Kidney epithelial cell (primary cell): ENCODE data around the gene ARHGAP8. TPM values are rescaled to one million over a fixed set of nuclear protein-coding genes. Genes with fewer than 3 reads are reported as not detected.

Experiments
- DNase-seq: peaks from one replicate; pipeline ENCODE4 v3.0.0-alpha.2; 2010; ENCODE audit warnings: low read depth
- H3K27me3 ChIP-seq: 2 replicates; pipeline ENCODE4 v1.6.0; 2011; ENCODE audit warnings: low read length; ENCODE audit not compliant: control insufficient read depth, insufficient read depth
- H3K36me3 ChIP-seq: 2 replicates; pipeline ENCODE4 v1.5.1; 2011; ENCODE audit warnings: low read length; ENCODE audit not compliant: control insufficient read depth, insufficient read depth
- H3K4me3 ChIP-seq: 2 replicates; pipeline ENCODE4 v1.5.1; 2011; ENCODE audit warnings: low read depth, mild to moderate bottlenecking, control low read depth, low read length
- total RNA-seq: library from RNA; depleted of rRNA; stranded (reverse); fragments of >200 nt; gene quantifications from 2 replicates; pipeline ENCODE4 v1.2.3, GENCODE V29; 2015
- TF ChIP-seq, protein P1 (sequence below): IDR thresholded peaks from 2 replicates; pipeline ENCODE4 v1.5.1; 2011; ENCODE audit warnings: mild to moderate bottlenecking, moderate library complexity, low read length, control low read depth, inconsistent platforms; ENCODE audit not compliant: insufficient read depth, poor library complexity, severe bottlenecking

Gene ARHGAP8
- total RNA-seq, 1 donor from 2014 or later, result 22.9 TPM

GRCh38 chr22:44821741-44822475 lies 69.5 kb downstream of the ARHGAP8 start:
- DNase-seq, result no peak
- TF ChIP-seq, protein P1, sequence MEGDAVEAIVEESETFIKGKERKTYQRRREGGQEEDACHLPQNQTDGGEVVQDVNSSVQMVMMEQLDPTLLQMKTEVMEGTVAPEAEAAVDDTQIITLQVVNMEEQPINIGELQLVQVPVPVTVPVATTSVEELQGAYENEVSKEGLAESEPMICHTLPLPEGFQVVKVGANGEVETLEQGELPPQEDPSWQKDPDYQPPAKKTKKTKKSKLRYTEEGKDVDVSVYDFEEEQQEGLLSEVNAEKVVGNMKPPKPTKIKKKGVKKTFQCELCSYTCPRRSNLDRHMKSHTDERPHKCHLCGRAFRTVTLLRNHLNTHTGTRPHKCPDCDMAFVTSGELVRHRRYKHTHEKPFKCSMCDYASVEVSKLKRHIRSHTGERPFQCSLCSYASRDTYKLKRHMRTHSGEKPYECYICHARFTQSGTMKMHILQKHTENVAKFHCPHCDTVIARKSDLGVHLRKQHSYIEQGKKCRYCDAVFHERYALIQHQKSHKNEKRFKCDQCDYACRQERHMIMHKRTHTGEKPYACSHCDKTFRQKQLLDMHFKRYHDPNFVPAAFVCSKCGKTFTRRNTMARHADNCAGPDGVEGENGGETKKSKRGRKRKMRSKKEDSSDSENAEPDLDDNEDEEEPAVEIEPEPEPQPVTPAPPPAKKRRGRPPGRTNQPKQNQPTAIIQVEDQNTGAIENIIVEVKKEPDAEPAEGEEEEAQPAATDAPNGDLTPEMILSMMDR, result no peak
- H3K4me3 ChIP-seq, result no peak overlapping the region
- H3K36me3 ChIP-seq, result no peaks in the 10 kb centered on the region
- no peaks in the 10 kb centered on the region for H3K27me3 ChIP-seq

GRCh38 chr22:44822534-44822933 lies 70.2 kb downstream of the ARHGAP8 start:
- Histone ChIP-seq H3K27me3 (no peaks in the 10 kb centered on the region), H3K4me3 (no peak overlapping the region), H3K36me3 (no peaks in the 10 kb centered on the region)
- TF ChIP-seq, protein P1, result no peak
- no peak for DNase-seq

DNA sequence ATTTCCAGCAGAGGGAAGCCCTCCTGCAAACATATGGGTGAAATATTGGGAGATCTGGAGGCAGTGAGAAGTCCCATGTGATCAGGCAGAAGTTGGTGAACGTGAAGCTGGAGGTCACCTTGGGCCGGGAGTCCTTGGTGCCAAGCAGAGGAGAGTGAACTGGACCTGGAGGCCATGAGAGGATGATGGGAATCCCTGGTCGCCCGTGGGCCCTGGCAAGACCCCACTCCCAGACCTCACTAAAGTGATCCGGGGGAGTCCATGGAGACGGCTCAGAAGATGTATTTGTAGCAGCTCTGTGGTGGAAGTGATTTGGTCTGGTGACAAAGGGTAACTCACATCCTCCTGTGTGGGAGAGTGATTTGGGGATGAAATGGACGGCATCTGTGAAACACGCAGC lies 71.0 kb downstream of the ARHGAP8 start:
- Histone ChIP-seq H3K27me3 (no peaks in the 10 kb centered on the region), H3K36me3 (no peaks in the 10 kb centered on the region), H3K4me3 (no peak overlapping the region)
- TF ChIP-seq, protein P1, result no peak
- DNase-seq, result no peak

GRCh38 chr22:44823806-44824205 lies 71.4 kb downstream of the ARHGAP8 start:
- H3K27me3 ChIP-seq, result no peaks in the 10 kb centered on the region
- H3K4me3 ChIP-seq, result no peak overlapping the region
- no peak for DNase-seq
- H3K36me3 ChIP-seq, result no peaks in the 10 kb centered on the region
- TF ChIP-seq, protein P1, result no peak

DNA sequence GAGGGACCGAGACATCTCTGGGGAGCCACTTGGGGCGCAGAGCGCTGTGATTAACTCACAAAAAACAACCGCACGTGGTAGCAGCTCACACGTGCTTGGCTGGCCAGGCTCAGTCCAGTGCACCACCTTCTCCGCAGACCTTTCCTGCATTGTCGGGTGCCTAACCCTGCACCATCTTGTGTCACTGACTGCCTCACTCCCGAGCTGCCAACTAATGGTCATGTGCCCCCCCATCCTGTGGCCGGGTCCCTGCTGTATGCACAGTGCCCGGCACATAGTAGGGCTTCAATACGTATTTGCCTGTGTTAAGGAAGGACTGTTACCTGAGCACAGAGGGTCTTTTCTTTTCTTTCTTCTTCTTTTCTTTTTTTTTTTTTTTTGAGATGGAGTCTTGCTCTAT lies 71.9 kb downstream of the ARHGAP8 start:
- Histone ChIP-seq H3K27me3 (no peaks in the 10 kb centered on the region), H3K4me3 (no peak overlapping the region), H3K36me3 (no peaks in the 10 kb centered on the region)
- no peak for DNase-seq
- TF ChIP-seq, protein P1, result no peak

DNA sequence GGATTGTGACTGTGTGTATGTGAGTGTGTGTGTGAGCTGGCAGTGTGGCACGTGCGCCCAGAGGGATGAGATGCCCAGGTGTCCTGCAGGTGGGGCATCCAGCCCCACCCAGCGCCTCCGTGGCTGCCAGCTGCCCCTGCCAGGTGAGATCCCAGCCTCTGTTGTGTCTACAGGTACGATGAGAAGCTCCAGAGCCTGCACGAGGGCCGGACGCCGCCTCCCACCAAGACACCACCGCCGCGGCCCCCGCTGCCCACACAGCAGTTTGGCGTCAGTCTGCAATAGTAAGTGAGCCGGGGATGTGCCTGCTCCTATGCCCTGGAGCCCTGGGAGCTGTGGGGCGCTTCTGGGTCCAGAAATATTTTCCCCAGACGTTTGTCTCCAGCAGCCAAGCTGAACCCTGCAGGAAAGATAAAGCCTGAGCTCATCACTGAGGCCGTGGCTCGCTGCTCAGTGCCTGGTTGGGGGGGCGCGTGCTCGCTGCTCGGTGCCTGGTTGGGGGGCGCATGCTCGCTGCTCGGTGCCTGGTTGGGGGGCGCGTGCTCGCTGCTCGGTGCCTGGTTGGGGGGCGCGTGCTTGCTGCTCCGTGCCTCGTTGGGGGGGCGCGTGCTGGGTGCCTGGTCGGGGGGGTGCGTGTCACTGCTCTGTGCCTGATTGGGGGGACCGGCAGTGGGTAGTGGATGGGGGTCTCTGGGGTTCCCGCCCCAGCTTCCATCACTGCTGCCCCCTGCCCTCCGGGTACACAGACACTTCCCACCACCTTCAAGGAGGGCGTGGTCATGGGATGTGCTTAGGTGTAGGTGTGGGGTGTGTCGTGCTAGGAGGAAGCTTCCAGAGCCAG lies 73.2 kb downstream of the ARHGAP8 start:
- Histone ChIP-seq H3K27me3 (no peaks in the 10 kb centered on the region), H3K4me3 (no peak overlapping the region), H3K36me3 (no peaks in the 10 kb centered on the region)
- no peak for DNase-seq
- TF ChIP-seq, protein P1, result no peak
